DMS 273 treated with DMSO at 0.1 percent for 48 hours (cell line): Measurements from ENCODE around the gene ZSWIM7.
"Not testable (repeated sequence)": the region's sequence is repeated elsewhere in the genome, so short reads cannot be mapped to it uniquely, and the experiment has no call there.

Experiments used
- DNase-seq: peaks from one replicate; lab custom pipeline; 2025; lab: John Stamatoyannopoulos, UW

The ZSWIM7 gene

DNA sequence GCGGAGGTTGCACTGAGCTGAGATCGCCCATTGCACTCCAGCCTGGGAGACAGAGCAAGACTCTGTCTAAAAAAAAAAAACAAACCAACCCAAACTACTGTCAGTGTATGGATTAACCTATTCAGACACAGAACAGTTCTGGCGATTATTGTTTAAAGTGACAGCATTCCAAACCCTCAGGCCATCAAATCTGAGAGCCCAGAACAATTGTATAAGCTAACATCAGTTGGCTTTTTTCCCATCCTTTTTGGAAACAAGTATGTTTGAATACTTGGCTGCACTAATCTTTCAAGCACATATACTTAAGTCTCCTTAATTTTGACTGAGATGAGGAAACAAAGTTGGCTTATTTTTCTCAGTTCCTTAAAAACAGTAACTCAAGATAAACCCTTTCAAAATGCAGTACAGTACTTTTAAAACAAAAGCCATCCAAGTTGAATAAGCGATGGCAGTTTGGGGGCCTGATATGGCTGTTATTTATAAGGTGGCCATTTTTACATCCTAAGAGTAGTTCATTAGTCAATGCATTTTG, 1.4 kb downstream of the ZSWIM7 start:
- DNase-seq: no peak

DNA sequence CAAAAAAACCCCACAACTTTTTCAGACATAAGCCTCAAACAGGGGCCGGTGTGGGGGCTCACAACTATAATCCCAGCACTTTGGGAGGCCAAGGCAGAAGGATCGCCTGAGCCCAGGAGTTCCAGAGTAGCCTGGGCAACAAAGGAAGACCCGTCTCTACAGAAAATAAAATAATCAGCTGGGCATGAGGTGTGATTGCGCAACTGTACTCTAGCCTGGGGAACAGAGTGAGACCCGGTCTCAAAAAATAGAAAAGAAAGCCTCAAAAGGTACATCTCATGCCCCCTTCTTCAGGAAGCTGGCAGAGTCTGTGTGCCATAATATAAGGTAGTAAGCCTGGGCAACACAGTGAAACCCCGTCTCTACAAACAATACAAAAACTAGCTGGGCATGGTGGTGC, 3.2 kb downstream of the ZSWIM7 start:
- no peak for DNase-seq

DNA sequence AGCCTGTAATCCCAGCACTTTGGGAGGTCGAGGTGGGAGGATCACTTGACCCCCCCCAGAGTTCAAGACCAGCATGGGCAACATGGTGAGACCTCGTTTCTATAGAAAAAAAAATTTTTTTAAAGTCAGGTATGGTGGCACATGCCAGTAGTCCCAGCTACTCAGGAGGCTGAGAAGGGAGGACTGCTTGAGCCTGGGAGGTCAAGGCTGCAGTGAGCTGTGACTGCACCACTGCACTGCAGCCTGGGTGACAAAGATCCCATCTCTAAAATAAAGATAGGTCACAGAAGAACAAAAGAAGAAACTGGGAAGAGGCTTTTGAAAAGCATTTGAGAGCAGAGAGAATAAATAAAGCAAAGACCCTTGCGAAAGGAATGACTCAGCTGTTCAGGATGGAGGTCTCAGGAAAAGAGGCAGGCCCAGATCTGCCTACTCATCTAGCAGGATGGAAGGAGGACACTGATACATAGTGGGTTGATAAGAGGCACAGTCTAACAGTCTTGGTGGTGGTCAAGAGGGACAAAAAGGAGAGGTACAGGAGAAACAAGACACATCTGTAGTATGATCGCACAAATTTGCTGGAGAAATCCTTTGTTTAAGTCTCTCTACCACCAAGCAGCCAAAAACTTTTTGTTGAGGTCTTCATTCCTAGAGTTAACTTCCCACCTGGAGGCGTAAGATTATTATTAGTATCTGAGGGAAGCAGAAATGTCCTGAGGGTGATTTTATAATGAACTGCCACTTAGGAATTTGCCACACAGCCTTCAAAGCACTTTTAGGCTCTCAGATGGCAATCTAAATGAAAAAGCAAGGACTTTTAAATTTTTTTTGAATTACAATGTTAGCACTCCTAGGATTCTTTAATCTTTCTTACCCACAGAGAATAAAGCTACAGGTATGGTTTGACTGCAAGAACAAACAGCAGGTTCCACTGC, 17.6 kb downstream of the ZSWIM7 start:
- DNase-seq: no peak

DNA sequence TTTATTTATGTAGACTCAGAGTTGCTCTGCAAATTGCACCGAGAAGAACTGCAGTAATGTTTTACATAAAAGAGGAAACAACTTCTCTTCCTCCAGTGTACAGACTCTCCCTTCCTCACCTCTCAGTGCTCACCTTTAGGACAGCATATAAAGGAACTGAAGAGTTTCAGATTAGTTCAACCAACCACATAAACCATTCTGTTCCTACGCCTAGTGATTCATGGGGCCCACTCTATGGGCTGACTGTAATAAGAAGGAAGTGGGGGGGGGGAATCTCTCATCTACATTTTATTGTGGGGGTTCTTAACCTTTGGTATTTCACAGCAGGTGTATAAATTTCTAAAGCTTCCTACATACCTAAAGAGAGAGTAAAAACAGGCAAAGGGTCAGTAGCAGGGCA, 18.3 kb downstream of the ZSWIM7 start:
- DNase-seq: no peak

DNA sequence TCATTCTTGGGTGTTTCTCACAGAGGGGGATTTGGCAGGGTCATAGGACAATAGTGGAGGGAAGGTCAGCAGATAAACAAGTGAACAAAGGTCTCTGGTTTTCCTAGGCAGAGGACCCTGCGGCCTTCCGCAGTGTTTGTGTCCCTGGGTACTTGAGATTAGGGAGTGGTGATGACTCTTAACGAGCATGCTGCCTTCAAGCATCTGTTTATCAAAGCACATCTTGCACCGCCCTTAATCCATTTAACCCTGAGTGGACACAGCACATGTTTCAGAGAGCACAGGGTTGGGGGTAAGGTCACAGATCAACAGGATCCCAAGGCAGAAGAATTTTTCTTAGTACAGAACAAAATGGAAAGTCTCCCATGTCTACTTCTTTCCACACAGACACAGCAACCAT, 20.5 kb downstream of the ZSWIM7 start:
- DNase-seq: not testable (repeated sequence)

DNA sequence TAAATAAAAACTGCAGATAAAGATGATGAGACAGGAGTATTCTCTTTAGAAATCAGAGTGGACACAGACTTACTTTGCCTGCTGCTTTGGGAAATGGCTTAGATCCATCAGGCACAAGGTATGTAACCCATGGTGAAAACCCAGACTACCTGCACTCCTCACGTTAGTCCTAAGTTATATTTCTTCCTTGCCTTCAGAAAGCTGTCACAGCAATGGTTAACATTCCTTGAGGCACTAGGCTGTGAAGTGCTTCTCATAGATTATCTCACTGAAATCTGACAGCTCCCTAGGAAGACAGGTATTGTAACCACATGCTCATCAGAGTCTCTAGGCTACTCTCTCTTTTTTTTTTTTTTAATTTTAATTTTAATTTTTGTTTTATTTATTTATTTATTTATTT, 20.9 kb downstream of the ZSWIM7 start:
- DNase-seq: no peak

DNA sequence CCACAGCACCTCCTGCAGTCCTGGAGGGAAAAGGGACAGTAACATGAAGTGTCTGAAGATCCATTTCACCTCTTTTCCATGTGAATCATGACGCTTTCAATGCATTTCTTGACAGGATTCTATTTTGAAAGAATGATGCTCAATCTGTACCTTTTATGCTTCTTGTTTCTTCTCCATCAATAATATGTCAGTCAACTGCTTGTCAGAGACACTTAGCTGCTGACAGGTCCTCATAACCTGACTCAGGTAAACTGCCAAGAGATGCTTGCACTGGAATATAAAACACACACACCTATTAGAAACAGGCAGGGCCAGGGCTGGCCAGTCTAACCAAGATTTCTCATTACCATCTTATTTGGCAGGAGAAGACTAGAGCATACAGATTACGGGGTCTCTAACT, 21.6 kb downstream of the ZSWIM7 start:
- no peak for DNase-seq

DNA sequence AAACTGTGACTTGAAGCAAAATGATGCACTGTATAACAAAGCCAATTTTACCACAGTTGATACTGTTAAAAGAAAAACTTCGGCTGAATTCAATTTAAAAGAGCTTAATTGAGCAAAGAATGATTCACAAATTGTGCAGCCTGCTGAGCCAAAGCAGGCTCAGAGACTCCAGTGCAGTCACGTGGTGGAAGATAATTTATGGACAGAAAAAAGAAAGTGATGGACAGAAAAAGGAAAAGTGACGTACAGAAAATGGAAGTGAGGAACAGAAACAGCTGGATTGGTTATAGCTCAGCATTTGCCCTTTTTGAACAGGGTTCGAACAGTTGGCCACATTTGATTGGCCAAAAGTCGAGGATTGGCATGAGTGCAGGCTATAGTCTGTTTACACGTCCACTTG, 25.7 kb downstream of the ZSWIM7 start:
- no peak for DNase-seq

DNA sequence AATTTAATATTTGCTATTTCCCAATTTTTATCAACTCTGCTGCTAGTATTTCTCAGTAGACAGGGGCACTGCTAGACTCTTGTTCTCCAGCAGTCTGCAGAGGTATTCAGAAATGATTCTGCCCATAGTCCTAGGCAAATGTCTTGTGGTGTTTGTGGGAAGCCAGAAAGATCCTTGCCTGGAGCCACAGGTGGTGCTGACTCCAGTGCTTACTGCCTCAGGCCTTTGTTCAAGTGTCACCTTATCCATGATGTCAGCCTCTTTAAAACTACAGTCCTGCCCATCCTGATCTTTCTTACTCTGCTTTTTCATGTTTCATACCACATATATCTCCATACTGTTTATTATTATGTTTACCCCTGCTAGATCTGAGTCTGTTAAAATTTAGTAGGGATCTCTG, 26.5 kb downstream of the ZSWIM7 start:
- no peak for DNase-seq

DNA sequence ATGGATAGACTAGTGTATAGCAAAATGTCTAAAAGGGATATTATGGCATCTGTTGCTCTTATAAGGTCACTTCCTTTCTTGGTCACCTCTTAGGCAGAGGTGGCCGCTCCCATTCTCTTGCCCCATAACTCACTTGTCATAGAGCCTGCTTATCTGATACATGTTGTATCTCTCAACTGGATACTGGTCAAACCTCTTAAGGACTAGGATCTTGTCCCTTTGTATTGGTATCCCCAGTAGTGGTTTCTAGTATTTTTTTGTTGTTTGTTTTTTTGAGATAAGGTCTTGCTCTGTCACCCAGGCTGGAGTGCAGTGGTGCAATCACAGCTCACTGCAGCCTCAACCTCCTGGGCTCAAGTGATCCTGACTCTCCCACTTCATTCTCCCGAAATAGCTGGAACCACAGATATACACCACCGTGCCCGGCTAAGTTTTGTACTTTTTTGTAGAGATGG, 27.0 kb downstream of the ZSWIM7 start:
- DNase-seq: no peak

DNA sequence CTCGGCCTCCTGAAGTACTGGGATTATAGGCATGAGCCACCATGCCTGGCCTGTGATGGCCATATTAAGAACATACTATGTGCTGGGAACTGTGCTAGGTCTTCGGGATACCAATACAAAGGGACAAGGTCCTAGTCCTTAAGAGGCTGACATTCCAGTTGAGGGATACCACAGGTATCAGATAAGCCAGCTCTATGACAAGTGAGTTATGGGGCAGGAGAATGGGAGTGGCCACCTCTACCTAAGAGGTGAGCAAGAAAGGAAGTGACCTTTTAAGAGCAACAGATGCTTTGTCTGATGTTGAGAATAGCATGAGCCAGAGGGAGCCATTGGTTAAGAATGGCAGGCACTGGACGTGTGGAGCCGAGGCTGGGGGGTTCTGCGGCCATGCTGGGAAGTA, 27.6 kb downstream of the ZSWIM7 start:
- DNase-seq: no peak

DNA sequence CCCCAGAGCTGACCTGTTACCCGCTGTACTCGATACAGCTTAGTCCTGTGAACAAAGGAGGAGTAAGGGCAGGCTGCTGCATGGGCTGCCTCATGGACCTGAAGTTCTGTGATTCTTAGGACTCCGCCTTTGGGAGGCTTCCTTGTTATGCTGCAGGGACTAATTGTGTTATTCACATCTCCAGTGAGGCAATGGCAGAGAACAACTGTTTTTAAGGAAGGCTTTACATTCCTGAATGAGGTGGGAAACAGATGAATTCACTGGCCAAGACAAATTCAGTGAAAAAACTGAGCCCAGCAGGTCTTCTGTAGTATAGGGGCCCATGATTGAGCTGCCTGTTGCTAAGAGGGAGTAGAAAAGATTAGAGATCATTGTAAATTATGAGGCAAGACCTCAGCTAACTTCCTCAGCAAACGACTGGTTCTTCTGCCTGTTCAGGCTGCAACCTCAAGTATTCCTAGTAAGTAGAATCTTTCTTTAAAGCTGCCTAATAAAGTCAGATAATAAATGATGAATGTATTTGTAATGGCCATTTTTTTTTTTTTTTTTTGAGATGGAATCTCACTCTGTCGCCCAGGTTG, 28.3 kb downstream of the ZSWIM7 start:
- DNase-seq: no peak

DNA sequence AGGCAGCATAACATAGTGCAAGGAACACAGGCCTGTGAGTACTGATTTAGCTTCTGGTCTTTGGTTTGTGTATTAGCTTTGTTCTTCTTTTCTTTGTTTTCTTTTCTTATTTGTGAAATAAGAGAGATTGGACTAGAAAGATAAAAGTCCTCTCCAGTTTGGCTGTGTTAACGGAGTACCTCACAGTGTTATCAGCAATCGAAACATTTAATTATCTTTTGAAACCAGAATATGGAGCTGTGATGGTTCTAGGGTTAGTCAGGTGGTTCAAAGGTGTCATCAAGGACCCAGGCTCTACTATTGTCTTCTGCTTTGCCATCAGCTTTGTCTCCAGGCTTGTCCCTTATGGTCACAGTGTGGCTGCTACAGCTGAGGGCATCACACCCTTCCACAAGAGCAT, 29.0 kb downstream of the ZSWIM7 start:
- no peak for DNase-seq

DNA sequence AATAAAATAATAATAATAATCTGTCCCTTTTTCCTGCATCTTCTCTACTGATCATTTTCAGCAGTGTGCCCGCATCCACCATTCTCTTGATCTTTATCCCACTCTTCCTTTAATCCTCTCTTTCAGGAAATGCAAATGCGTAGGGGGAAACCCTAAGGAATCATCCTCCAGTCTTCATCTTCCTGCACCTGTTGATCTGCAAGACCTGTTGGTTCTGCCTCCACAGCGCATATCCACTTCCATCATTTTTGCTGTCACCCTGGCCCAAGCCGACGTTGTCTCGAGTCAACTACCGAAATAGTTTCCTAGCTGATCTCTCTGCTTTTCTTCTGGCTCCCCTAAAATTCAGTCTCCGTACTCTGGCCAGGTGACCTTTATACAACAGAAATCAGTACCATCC, 30.0 kb downstream of the ZSWIM7 start:
- DNase-seq: no peak

DNA sequence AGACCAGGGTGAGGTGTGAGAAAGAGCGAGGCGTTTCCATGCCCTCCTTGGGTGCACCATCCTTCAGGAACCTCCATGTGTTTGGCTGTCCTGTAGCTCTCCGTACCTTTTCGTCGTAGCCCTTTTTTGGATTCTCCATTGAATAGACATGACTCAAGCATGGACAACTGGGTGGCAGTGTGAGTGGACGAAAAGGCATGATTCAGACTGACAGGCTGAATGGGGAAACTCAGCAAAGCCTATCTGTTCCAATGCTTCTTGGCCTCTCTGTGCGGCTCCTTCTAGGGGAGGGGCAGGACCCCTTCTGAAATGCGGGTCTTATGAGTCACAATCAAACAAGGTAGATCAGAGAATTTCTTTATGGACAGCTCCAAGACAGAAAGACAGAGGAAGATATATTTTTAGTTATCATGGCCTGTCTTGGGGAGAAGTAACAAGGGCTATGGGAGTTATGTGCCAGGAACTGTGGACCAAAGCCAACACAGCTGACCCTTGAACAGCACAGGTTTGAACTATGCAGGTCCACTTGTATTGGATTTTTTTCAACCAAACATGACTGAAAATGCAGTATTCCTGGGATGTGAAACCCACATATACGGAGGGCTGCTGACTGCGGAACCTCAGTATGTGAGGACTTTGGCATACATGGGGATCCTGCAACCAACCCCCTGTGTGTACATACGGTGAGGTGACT, 31.7 kb downstream of the ZSWIM7 start:
- DNase-seq: no peak

DNA sequence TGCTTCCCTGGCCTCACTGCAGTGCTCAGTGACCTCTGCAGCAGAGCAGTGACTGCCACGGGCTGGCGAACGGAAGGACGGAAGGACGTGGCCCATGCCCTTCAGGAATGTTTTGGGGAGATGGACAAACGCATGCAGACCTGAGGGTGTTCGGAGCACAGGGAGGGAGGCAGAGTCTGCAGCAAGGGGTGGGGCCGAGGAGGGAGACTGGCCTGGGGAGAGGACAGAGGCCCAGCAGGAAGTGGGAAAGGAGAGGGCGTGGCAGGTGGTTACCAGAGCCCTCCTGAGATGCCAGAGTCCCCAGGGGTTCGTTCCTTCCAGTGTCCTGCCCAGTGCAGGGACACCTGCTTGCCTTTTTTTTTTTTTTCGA, 32.6 kb downstream of the ZSWIM7 start:
- no peak for DNase-seq

DNA sequence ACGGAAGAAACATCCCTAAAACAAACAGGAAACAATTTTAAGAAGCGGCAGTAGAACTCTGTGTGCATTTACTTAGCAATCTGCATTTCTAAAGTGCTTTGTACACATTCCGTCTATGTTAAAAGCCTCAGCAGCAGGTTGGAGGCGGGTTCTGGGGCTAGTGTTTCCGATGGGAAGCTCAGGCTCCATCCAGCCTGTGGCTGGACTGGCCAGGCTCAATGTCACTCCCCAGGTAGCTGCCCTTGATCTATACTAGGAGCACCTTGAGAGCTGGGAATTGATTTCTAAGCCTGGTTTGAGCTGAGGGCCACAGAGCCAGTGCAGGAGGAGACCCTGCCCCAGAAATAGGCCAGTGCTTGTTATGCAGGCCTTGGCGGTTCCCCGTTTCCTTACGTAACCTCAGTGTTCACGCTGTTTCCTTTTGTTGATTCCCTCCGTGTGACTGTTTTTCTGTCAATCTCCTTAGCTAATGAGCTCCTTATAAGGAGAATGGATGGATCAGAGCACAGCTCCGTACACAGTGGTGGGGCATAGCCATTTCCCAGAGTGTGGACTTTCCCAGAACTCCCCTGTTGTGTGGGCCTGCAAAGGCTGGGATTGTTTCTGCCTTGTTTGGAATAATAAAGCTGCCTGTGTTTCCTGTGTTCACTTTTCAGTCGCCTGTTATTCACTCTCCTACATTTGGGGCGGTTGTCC, 33.2 kb downstream of the ZSWIM7 start:
- no peak for DNase-seq

DNA sequence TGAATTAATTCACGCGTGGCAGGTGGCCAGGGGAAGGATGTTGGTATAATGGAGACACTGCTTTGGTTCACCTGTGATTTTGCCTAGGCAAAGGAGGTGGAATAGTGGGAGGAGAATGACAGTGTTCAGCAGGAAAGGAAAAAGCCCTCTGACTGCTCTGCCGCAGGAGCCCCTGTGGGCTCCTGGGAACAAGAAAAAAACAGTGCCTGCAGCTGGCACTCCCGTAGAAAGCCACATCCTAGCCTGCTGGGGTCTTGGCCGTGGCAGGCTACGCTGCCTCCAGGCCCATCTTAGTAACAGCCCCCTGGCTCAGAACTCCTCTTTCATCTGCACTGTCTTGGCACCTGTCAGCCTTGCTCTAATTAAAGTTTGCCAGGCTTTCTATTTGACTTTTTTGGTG, 34.0 kb downstream of the ZSWIM7 start:
- DNase-seq: no peak

DNA sequence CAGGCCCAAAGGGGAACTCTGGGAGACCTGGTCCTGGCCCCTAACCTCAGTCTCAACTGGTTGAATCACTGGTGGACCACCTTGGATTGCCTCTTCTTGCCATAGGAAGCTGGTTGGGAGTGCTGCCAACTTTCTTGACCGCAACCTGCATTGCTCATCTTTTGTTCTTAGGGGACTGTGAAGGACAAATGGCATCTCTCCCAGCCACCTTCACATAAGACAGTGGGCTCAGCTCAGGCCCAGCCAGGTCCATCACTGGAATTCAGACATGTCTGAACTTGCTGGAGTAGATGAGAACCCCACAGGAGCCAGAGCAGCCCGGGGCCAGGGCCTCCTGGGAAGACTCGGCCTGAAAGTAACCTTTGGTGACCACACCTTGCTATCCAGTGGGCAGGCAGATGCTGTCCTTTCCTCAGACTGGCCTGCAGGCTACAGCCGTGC, 35.8 kb downstream of the ZSWIM7 start:
- no peak for DNase-seq

DNA sequence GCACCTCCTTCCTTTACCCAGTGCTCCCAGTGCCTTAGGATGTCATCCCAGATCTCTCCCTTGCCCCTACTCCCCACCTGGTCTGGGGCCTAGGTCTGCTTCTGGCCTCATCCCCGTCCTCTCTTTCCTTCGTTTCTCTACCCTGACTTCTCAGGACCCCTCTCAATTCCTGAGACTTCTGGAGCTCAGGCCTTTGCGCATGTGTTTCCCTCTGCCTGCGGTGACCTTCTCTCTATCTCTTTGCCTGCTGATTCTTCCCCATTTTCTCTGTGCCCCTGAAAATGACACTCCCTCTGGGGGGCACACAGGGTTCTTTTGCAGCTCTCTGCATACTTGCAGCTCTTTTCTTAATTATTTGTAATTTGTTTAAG, 41.0 kb downstream of the ZSWIM7 start:
- DNase-seq: no peak

DNA sequence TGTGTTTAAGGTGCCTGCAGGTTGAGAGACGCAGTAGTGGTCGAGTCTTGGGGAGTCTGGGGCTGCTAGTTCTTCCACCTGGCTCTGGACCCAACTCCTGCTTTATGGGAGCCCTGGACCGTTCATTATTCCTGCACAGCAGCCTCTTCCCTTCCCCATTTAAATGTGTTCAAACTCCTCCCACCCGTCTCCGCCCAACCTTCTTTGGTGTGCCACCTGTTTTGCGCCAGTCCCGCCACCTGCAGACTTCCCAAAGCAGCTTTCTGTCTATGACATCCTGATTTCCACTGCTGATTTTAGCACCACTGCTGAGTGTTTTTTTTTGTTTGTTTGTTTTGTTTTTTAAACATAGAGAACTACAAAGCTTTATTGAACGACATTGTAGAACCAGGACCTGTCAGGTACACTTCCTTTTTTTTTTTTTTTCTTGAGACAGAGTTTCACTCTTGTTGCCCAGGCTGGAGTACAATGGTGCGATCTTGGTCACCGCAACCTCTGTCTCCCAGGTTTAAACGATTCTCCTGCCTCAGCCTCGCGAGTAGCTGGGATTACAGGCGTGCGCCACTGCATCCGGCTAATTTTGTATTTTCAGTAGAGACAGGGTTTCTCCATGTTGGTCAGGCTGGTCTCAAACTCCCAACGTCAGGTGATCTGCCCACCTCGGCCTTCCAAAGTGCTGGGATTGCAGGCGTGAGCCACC, 41.7 kb downstream of the ZSWIM7 start:
- no peak for DNase-seq

DNA sequence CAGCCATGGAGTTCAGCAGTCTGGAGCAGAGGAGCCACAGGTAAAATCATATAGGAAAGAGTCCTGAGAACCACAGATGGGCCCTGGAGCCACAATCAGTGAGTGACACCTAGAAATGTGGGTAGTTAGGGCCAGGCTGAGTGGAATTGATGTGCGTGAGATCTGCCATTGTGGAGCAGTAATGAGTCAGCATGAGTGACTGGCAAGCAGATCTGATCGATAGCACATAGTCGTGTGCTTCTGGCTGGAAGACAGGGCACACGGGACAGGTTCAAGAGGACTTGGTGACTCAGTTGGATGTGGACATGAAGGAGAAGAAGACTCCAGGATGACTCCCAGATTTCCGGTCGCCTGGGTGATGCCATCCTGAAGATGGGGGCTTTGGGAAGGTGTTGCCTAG, 42.3 kb downstream of the ZSWIM7 start:
- no peak for DNase-seq
